T-helper 1 cell treated with Interleukin-12 subunit alpha and Interleukin-12 subunit beta and Interleukin-4 antibody, amounts not matched to agents 30 ng/mL and 1 ng/mL, for 36 hours (primary cell): ENCODE measurements around the gene VWA5B1. TPM values are rescaled to one million over a fixed set of nuclear protein-coding genes. Genes with fewer than 3 reads are reported as not detected.

Experiments used
- intact Hi-C: fragments of 100-400 bp; cut with micrococcal nuclease; formaldehyde crosslinking; loops from one replicate; pipeline ENCODE4 v1.15.1; 2024
- total RNA-seq: library from RNA; stranded (reverse); gene quantifications from 2 replicates; pipeline ENCODE4 v1.2.3, GENCODE V29; 2022

VWA5B1 gene
- total RNA-seq, 1 donor from 2014 or later: not detected

DNA sequence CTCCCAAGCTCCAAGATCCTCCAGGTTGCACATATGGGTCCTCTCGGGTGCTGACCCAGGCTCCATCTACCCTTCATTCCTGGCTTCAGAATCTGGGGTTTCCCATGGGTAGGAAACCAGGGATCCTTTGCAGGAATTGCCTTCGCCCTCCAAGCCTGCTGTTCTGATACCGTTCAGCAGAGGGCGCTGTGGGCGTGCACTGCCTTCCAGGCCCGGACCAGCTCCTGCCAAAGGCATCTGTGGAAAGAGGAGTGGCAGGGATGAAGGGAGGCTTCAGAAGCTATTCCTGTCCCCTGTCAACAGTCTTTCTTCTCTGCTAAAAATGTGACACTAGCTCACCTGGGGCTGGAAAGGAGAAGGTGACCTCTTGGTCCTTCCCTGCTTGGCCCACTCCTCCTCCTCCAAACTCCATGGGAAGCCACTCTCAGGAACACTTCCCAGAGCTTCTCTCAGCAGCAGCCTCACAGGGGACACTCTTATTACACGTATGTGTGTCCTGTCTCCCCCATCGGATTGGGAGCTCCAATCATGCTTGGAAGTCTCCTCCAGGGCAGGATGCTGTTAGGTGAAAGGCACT is 71.2 kb downstream of the VWA5B1 start:
- intact Hi-C loops: loop anchor here (5.0 kb wide), 1 partner anchor 130 kb away; no protein-coding TSS in a partner anchor

DNA sequence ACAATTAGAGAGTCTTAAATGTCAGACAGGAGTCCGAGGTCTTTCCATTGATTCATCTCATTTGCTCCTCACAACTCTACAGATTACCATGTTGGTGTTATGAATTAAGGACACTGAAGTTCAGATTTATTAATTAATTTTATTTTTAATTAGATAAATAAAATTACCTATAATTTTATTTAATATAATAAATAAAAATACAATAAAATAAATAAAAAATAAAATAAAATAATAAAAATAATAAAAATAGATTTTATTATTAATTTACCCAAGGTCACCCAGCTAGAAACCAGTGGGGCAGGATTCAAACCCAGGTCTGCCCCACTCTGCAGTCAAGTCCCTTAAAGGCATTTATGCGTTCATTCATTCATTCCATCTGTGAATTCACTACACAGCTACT is 72.2 kb downstream of the VWA5B1 start:
- intact Hi-C loops: loop anchor here (5.0 kb wide), 1 partner anchor 129 kb away; no protein-coding TSS in a partner anchor

- intact Hi-C loops: loop anchor here (5.0 kb wide), 1 partner anchor 1733 kb away; the partner anchor contains the start of gene PAX7
Measured at GRCh38 chr1:20365421-20366055, 74.9 kb downstream of the VWA5B1 start.

- intact Hi-C loops: loop anchor here (5.0 kb wide), 1 partner anchor 1734 kb away; the partner anchor contains the start of gene PAX7
Measured at GRCh38 chr1:20366056-20366462, 75.4 kb downstream of the VWA5B1 start.

DNA sequence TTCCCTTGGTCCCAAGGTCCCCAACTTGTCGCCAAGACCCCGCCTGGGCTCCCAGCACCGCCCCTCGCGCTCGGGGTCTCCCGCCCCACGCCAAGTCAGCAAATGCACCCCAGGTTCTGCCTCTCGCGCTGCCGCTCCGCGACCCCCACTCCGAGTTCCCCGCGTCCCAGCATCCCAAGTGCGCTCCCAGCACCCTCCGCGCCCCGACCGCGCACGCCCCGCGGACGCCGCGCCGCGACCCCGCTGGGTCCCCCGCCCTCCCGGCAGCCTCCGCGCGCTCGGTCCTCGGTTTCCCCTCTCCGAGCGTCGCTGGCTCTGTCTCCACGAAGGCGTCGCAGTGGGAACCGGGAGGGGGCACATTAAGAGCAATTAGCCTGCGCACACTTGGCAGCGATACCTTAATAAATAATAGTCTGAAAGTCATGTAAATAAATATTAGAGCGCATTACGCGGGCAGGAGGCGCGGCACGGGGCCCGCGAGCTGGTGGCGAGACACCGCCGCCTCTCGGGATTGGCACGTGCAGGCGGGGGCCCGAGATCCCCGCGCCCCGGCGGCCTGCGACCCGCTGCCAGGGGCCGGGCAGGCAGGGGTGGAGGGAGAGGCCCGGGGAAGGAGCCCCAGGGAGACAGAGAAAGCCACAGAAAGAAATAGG is 75.9 kb downstream of the VWA5B1 start:
- intact Hi-C loops: loop anchor here (5.0 kb wide), 1 partner anchor 1734 kb away; the partner anchor contains the start of gene PAX7

DNA sequence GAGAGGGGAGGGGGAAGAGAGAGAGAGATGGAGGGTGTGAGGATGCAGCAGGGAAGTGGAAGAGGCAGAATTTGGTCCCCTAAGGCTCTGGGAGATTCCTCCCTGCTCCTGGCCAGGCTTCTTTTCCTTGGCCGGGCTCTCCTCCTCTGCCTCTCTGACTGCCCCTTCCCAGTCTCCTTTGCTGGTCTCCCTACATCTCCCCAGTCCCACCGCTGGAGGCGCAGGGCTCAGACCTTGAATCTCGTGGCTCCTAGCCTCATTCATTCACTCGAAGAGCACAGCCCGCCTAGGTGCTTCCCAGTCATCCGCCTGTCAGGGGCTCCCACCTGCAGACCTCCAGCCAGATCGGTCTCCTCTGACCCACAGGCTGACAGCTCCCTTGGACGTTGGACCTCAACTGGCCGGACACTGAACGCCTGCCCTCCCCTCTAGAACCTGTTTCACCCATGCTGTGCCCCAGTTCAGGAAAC is 76.5 kb downstream of the VWA5B1 start:
- intact Hi-C loops: loop anchor here (5.0 kb wide), 1 partner anchor 1735 kb away; the partner anchor contains the start of gene PAX7

DNA sequence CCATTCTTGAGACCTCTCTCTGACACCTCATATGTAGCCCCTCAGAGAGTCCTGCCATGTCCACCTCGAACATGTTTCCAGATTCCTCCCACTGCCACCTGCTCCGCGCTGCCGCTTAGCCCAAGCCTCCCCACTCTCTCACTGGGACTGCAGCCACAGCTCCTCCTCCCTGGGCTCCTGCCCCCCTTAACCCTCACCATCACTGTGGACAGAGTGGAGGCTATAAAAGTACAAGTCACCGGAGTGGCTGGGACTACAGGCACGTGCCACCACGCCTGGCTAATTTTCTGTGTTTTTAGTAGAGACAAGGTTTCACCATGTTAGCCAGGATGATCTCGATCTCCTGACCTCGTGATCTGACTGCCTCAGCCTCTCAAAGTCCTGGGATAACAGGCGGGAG is 77.0 kb downstream of the VWA5B1 start:
- intact Hi-C loops: loop anchor here (5.0 kb wide), 1 partner anchor 1735 kb away; the partner anchor contains the start of gene PAX7

DNA sequence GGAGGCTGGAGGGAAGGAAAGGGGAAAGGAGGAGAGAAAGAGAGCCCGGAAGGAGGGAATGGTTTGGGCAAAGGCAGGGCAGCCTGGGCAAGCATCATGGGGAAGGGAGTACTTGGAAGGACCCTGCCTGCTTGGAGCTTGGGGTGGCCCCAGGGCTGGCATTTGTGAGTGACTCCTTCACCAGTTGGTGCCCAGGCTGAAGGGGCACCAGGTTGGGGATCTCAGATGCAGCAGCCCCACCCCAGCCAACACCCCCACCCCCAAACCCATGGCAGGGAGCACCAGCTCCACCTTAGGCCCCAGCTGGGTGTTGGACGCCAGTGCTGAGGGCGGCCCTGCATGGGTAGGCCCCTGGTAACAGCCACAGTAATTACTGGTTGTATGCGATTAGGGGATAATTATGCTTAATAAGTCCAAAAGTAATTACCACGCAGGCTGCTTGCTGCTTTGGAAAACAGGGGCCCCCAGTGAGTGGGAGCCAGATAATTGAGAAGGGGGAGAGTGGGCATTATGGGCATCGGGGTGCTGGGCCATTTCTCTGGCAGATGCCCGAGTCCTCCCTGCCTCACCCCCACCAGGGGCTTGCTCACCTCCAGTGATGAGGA is 78.3 kb downstream of the VWA5B1 start:
- intact Hi-C loops: loop anchor here (5.0 kb wide), 1 partner anchor 1737 kb away; the partner anchor contains the start of gene PAX7

DNA sequence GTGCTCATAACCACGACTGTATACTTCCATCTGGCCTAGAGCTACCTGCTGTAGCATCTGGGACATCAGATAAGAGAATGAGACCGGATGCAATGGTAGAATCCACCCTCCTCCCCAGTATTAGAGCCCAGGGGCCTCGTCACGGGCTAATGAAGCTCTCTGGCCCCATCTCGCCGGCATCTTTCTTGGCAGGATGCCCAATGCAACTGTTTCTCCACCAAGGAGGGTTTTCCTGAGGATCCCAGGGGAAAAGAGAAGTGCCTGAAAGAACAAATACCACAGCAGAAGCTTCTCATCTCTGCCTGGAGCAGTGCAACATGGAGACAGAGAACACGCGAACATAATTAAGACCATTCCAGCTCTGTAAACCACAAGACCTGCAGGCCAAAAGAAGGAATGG is 80.0 kb downstream of the VWA5B1 start:
- intact Hi-C loops: no loop called here

DNA sequence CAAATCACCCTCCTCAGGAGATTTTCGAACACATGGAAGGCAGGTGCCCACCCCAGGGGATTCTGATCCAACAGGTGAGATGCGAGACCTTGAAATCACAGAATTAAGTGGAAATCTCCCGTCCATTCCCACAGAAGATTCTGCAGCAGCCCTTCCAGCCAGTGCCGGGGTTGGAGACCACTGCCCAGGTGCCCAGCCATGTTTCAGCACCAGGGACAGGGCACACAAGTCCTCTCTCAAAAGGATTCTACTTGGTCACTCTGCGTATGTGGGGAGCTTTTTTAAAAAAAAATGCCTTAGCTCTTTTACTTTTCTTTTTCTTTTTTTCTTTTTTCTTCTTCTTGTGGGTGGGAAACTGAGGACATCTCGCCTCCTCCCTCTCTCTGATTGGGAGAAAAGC is 80.7 kb downstream of the VWA5B1 start:
- intact Hi-C loops: no loop called here

DNA sequence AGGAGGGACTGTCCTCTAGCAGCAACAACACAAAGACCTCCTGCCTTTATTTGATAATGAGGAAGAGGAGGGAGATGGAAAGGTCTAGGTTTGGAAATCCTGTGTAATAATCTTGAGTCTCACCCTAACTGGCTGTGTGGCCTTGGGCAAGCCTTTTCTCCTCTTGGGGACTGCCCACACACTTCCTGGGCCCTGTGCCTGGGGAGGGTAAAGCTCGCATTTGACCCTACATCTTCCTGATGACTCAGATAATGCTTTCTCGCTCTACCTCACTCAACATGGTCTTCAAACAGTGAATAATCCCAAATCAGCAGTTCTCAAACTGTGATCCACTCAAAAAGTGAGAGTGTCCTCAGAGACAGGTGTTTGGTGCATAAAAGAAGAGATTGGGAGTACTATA is 81.2 kb downstream of the VWA5B1 start:
- intact Hi-C loops: no loop called here

DNA sequence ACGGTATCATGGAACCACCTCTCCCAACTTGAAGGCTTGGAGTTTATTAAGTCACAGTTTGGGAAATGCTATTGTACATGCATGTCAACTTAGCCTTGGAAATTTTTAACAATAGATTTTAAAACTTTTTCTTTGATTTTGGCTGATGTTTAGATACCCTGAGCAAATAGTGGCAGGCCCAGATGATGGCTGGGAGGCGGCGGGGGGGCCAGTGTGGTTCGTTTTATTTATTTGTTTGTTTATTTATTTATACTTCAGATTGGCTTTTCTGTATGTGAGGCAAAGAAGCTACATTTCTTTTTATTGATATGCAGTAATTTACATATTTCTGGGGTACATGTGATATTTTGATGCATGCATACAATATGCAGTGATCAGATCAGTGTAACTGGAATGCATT is 82.0 kb downstream of the VWA5B1 start:
- intact Hi-C loops: no loop called here

DNA sequence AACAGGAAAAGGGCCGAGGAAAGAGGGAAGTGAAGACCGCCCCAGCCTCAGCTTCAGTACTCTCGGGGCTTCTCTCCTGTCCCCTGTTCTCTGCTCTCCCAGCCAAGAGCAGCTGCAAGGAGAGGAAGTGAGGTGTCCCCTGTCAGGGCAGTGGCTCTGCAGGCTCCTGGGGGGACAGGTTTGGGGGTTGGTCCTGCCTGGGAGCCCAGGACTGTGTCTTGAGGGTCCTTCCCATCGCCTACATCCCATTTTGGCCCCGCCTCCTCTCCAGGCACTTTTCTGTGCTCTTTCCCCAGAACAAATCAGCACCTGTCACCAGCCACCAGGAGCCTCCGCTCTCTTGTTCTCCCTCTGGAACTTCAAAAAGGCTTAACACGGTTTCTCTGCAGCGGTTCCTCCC is 82.6 kb downstream of the VWA5B1 start:
- intact Hi-C loops: no loop called here

DNA sequence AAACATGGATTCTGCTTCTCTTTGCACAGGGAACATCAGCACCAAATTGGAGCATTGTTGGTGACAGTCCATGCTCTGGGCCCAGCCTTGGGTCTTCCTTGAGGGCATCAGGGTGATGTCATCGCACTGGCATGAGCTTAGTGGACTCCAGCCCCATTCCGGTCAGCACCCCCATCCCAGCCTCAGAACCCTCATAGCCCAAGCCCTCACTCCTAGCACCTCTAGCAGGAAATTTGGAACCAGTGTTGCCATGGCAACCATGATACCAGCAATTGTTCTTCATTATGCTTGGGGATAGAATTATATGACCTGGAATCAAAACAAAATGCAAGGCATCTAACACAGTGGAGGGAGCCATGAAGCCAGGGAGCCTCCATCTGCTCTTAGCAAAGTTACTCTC is 83.1 kb downstream of the VWA5B1 start:
- intact Hi-C loops: no loop called here

GRCh38 chr1:20375563-20375962 is 84.9 kb downstream of the VWA5B1 start:
- intact Hi-C loops: loop anchor here (5.0 kb wide), 1 partner anchor 52 kb away; no protein-coding TSS in a partner anchor

DNA sequence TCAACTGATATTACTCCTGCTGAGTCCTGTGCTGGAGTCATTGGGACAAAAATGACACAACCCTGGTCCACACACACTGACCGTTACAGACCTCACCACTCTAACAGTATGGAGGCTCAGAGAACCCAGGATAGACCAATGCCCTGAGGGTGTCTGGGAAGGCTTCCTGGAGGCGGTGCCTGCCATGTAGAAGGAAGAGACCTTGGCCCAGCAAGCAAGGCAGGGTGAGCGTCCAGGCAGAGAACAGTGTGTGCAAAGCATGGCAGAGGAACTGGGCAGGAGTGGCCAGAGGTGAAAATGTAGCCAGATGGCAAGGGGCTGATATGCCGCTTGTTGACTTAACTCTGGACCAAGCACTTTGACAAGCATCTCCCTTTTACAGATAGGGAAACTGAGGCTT is 85.5 kb downstream of the VWA5B1 start:
- intact Hi-C loops: loop anchor here (5.0 kb wide), 1 partner anchor 51 kb away; no protein-coding TSS in a partner anchor

GRCh38 chr1:20376880-20377494 is 86.3 kb downstream of the VWA5B1 start:
- intact Hi-C loops: loop anchor here (1.0 to 5.0 kb wide), 2 partner anchors 50 to 116 kb away; no protein-coding TSS in a partner anchor

- intact Hi-C loops: loop anchor here (1.0 to 5.0 kb wide), 2 partner anchors 50 to 116 kb away; no protein-coding TSS in a partner anchor
Measured at GRCh38 chr1:20377516-20378270, 87.0 kb downstream of the VWA5B1 start.

DNA sequence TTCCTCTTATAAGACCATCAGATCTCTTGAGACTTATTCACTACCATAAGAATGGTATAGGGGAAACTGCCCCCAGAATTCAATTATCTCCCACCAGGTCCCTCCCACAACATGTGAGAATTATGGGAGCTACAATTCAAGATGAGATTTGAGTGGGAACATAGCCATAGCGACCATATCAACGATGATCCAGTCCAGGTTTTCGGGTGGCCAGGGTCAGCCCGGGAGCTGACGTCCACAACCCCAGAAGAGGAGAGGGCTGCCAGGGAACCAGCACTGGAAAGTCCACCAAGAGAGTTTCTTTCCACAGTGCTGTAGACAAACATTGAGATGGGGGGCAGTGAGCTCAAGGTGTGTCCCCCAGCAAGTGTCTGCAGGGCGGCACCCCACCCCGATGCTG is 88.4 kb downstream of the VWA5B1 start:
- intact Hi-C loops: loop anchor here (5.0 kb wide), 1 partner anchor 48 kb away; no protein-coding TSS in a partner anchor

- intact Hi-C loops: no loop called here
Measured at GRCh38 chr1:20380175-20380574, 89.5 kb downstream of the VWA5B1 start.
